Memory B cell (primary cell): ENCODE measurements around the gene HOXB1.

Experiments
- ATAC-seq: fragments of 150-1000 bp; cut with Tn5 transposase; 2 replicates; pipeline ENCODE4 v1.10.0; 2021; ENCODE audit warnings: low read depth, mild to moderate bottlenecking, moderate library complexity
- DNase-seq, 2 donors: peaks; one replicate each; pipeline ENCODE4 v3.0.0; 2022; ENCODE audit warnings: low spot score in 2 of 2
- H3K27ac Mint-ChIP-seq: one replicate; pipeline ENCODE4 v1.8.0; 2022; ENCODE audit warnings: mild to moderate bottlenecking, moderate library complexity, mixed read lengths
- H3K27me3 Mint-ChIP-seq: one replicate; pipeline ENCODE4 v1.8.0; 2022; ENCODE audit warnings: mixed read lengths
- H3K36me3 Mint-ChIP-seq: one replicate; pipeline ENCODE4 v1.8.0; 2022; ENCODE audit warnings: mild to moderate bottlenecking, mixed read lengths
- H3K4me1 Mint-ChIP-seq: one replicate; pipeline ENCODE4 v1.8.0; 2022; ENCODE audit warnings: mixed read lengths
- H3K4me3 Mint-ChIP-seq: one replicate; pipeline ENCODE4 v1.8.0; 2022; ENCODE audit warnings: mild to moderate bottlenecking, moderate library complexity, mixed read lengths
- H3K9me3 Mint-ChIP-seq: one replicate; pipeline ENCODE4 v1.8.0; 2022; ENCODE audit warnings: mixed read lengths

Gene HOXB1

GRCh38 chr17:48553826-48554225 is 23.0 kb upstream of the HOXB1 start:
- Mint-ChIP-seq H3K27me3 (peaks cover 15% of the 10 kb centered on the region), H3K9me3 (no peaks in the 10 kb centered on the region), H3K27ac (no peak overlapping the region), H3K36me3 (peaks cover 3% of the 10 kb centered on the region), H3K4me3 (no peak overlapping the region), H3K4me1 (peaks cover 2% of the 10 kb centered on the region)
- no peak for ATAC-seq
- no peak for DNase-seq

GRCh38 chr17:48553190-48553547 is 22.4 kb upstream of the HOXB1 start:
- DNase-seq, result no peak
- Mint-ChIP-seq H3K4me1 (peaks cover 2% of the 10 kb centered on the region), H3K36me3 (peaks cover 3% of the 10 kb centered on the region), H3K9me3 (no peaks in the 10 kb centered on the region), H3K27ac (no peak overlapping the region), H3K27me3 (peaks cover 11% of the 10 kb centered on the region), H3K4me3 (no peak overlapping the region)
- no peak for ATAC-seq

- peaks cover 3% of the 10 kb centered on the region for H3K36me3 Mint-ChIP-seq
- H3K4me1 Mint-ChIP-seq, result peaks cover 2% of the 10 kb centered on the region
- no peaks in the 10 kb centered on the region for H3K9me3 Mint-ChIP-seq
- H3K27ac Mint-ChIP-seq, result no peak overlapping the region
- no peak overlapping the region for H3K4me3 Mint-ChIP-seq
- DNase-seq (no peak), ATAC-seq (no peak)
- H3K27me3 Mint-ChIP-seq, result peaks cover 14% of the 10 kb centered on the region
These were observed 21.8 kb upstream of the HOXB1 start for GRCh38 chr17:48552466-48553189.

GRCh38 chr17:48551596-48552465 is 21.0 kb upstream of the HOXB1 start:
- DNase-seq (no peak), ATAC-seq (no peak)
- H3K4me1 Mint-ChIP-seq, result peaks cover 2% of the 10 kb centered on the region
- H3K36me3 Mint-ChIP-seq, result peaks cover 3% of the 10 kb centered on the region
- peaks cover 13% of the 10 kb centered on the region for H3K27me3 Mint-ChIP-seq
- H3K4me3 Mint-ChIP-seq, result no peak overlapping the region
- H3K27ac Mint-ChIP-seq, result no peak overlapping the region
- H3K9me3 Mint-ChIP-seq, result no peaks in the 10 kb centered on the region

GRCh38 chr17:48551214-48551555 is 20.4 kb upstream of the HOXB1 start:
- no peaks in the 10 kb centered on the region for H3K9me3 Mint-ChIP-seq
- peaks cover 2% of the 10 kb centered on the region for H3K4me1 Mint-ChIP-seq
- DNase-seq, result no peak

GRCh38 chr17:48550502-48551213 is 19.8 kb upstream of the HOXB1 start:
- peaks cover 2% of the 10 kb centered on the region for H3K4me1 Mint-ChIP-seq
- H3K4me3 Mint-ChIP-seq, result no peak overlapping the region
- peaks cover 1% of the 10 kb centered on the region for H3K36me3 Mint-ChIP-seq
- DNase-seq, result no peak
- ATAC-seq, result no peak
- no peak overlapping the region for H3K27ac Mint-ChIP-seq
- no peaks in the 10 kb centered on the region for H3K9me3 Mint-ChIP-seq
- H3K27me3 Mint-ChIP-seq, result peaks cover 15% of the 10 kb centered on the region

More at GRCh38 chr17:48551214-48551555, 20.4 kb upstream of the HOXB1 start:
- H3K36me3 Mint-ChIP-seq, result peaks cover 1% of the 10 kb centered on the region
- H3K27ac Mint-ChIP-seq, result no peak overlapping the region
- no peak for ATAC-seq
- H3K4me3 Mint-ChIP-seq, result no peak overlapping the region
- peaks cover 13% of the 10 kb centered on the region for H3K27me3 Mint-ChIP-seq

- peaks cover 14% of the 10 kb centered on the region for H3K27me3 Mint-ChIP-seq
- ATAC-seq, result no peak
- H3K4me1 Mint-ChIP-seq, result no peaks in the 10 kb centered on the region
- no peak overlapping the region for H3K4me3 Mint-ChIP-seq
- peaks cover 1% of the 10 kb centered on the region for H3K36me3 Mint-ChIP-seq
- no peak for DNase-seq
- H3K27ac Mint-ChIP-seq, result no peak overlapping the region
- no peaks in the 10 kb centered on the region for H3K9me3 Mint-ChIP-seq
These were observed 19.2 kb upstream of the HOXB1 start for GRCh38 chr17:48549914-48550501.

- Mint-ChIP-seq H3K4me1 (no peaks in the 10 kb centered on the region), H3K4me3 (no peak overlapping the region), H3K36me3 (peaks cover 1% of the 10 kb centered on the region), H3K27ac (no peak overlapping the region), H3K27me3 (peaks cover 14% of the 10 kb centered on the region), H3K9me3 (no peaks in the 10 kb centered on the region)
- DNase-seq (no peak), ATAC-seq (no peak)
These were observed 18.4 kb upstream of the HOXB1 start for GRCh38 chr17:48549281-48549630.

GRCh38 chr17:48548523-48549280 is 17.9 kb upstream of the HOXB1 start:
- H3K27ac Mint-ChIP-seq, result no peak overlapping the region
- peaks cover 16% of the 10 kb centered on the region for H3K27me3 Mint-ChIP-seq

GRCh38 chr17:48547808-48548522 is 17.2 kb upstream of the HOXB1 start:
- H3K9me3 Mint-ChIP-seq, result no peaks in the 10 kb centered on the region
- ATAC-seq (no peak), DNase-seq (no peak)
- peaks cover 5% of the 10 kb centered on the region for H3K4me1 Mint-ChIP-seq
- H3K4me3 Mint-ChIP-seq, result no peak overlapping the region
- peaks cover 17% of the 10 kb centered on the region for H3K27me3 Mint-ChIP-seq
- no peak overlapping the region for H3K27ac Mint-ChIP-seq
- H3K36me3 Mint-ChIP-seq, result no peaks in the 10 kb centered on the region

More at GRCh38 chr17:48548523-48549280, 17.9 kb upstream of the HOXB1 start:
- DNase-seq (no peak), ATAC-seq (no peak)
- Mint-ChIP-seq H3K4me3 (no peak overlapping the region), H3K9me3 (no peaks in the 10 kb centered on the region), H3K4me1 (peaks cover 2% of the 10 kb centered on the region), H3K36me3 (peaks cover under 1% of the 10 kb centered on the region)

- DNase-seq (no peak), ATAC-seq (no peak)
- peaks cover 21% of the 10 kb centered on the region for H3K27me3 Mint-ChIP-seq
- no peaks in the 10 kb centered on the region for H3K36me3 Mint-ChIP-seq
- H3K4me1 Mint-ChIP-seq, result peaks cover 8% of the 10 kb centered on the region
- no peak overlapping the region for H3K27ac Mint-ChIP-seq
- H3K9me3 Mint-ChIP-seq, result no peaks in the 10 kb centered on the region
- no peak overlapping the region for H3K4me3 Mint-ChIP-seq
These were observed 16.4 kb upstream of the HOXB1 start for GRCh38 chr17:48546924-48547807.

GRCh38 chr17:48546137-48546923 is 15.5 kb upstream of the HOXB1 start:
- ATAC-seq (no peak), DNase-seq (no peak)
- no peaks in the 10 kb centered on the region for H3K9me3 Mint-ChIP-seq
- H3K36me3 Mint-ChIP-seq, result no peaks in the 10 kb centered on the region
- peaks cover 14% of the 10 kb centered on the region for H3K4me1 Mint-ChIP-seq
- H3K27me3 Mint-ChIP-seq, result peaks cover 26% of the 10 kb centered on the region
- no peak overlapping the region for H3K27ac Mint-ChIP-seq
- H3K4me3 Mint-ChIP-seq, result no peak overlapping the region
